ENCODE measurements around the gene CLSTN2. TPM values are rescaled to one million over a fixed set of nuclear protein-coding genes. Genes with fewer than 3 reads are reported as not detected.

Gene CLSTN2
- total RNA-seq, 1 donor from 2014 or later, result not detected

DNA sequence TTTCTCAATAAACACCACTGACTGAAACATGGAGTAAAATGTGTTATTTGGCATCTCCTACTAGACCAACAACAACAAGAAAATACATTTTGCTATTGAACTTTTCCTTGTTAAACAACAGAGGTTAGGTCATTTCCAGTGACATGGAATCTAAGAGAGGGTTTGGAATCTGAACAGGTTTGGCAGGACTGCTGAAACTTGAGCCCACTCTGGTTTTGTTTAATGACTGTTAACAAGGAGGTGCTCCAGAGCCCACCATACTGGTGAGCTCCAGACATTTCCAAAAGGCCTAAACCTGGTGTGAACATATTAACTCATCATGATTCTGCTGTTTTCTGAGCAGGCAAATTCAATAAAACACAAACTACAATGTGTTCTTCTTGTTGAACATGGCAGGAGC lies 412.2 kb downstream of the CLSTN2 start:
- Mint-ChIP-seq H3K27ac (no peak overlapping the region), H3K27me3 (peaks cover 5% of the 10 kb centered on the region), H3K4me3 (no peak overlapping the region), H3K36me3 (ENCODE audit: low read depth) (no peaks in the 10 kb centered on the region), H3K4me1 (no peaks in the 10 kb centered on the region), H3K9me3 (peaks cover 7% of the 10 kb centered on the region)
- intact Hi-C loops (cut with micrococcal nuclease), result no loop called here
- no peak for DNase-seq

GRCh38 chr3:140349938-140350337 lies 415.0 kb downstream of the CLSTN2 start:
- Mint-ChIP-seq H3K36me3 (ENCODE audit: low read depth) (no peaks in the 10 kb centered on the region), H3K27me3 (peaks cover 5% of the 10 kb centered on the region), H3K4me3 (no peak overlapping the region), H3K27ac (no peak overlapping the region), H3K4me1 (no peaks in the 10 kb centered on the region), H3K9me3 (peaks cover 7% of the 10 kb centered on the region)
- intact Hi-C loops (cut with micrococcal nuclease), result no loop called here
- DNase-seq, result no peak

GRCh38 chr3:140351466-140351865 lies 416.5 kb downstream of the CLSTN2 start:
- Mint-ChIP-seq H3K27ac (no peak overlapping the region), H3K9me3 (peaks cover 7% of the 10 kb centered on the region), H3K4me1 (no peaks in the 10 kb centered on the region), H3K4me3 (no peak overlapping the region), H3K36me3 (ENCODE audit: low read depth) (no peaks in the 10 kb centered on the region), H3K27me3 (peaks cover 7% of the 10 kb centered on the region)
- intact Hi-C loops (cut with micrococcal nuclease), result no loop called here
- DNase-seq, result no peak

- Mint-ChIP-seq H3K4me1 (no peaks in the 10 kb centered on the region), H3K4me3 (no peak overlapping the region), H3K9me3 (no peaks in the 10 kb centered on the region), H3K27ac (no peak overlapping the region), H3K27me3 (peaks cover 7% of the 10 kb centered on the region), H3K36me3 (ENCODE audit: low read depth) (no peaks in the 10 kb centered on the region)
- no peak for DNase-seq
- intact Hi-C loops (cut with micrococcal nuclease), result no loop called here
Observed at GRCh38 chr3:140355481-140355880, 420.5 kb downstream of the CLSTN2 start.

- Mint-ChIP-seq H3K4me3 (no peak overlapping the region), H3K27ac (no peak overlapping the region), H3K36me3 (ENCODE audit: low read depth) (no peaks in the 10 kb centered on the region), H3K9me3 (no peaks in the 10 kb centered on the region), H3K4me1 (no peaks in the 10 kb centered on the region), H3K27me3 (peaks cover 1% of the 10 kb centered on the region)
- no peak for DNase-seq
- intact Hi-C loops (cut with micrococcal nuclease), result no loop called here
Observed at GRCh38 chr3:140358686-140359085, 423.7 kb downstream of the CLSTN2 start.

DNA sequence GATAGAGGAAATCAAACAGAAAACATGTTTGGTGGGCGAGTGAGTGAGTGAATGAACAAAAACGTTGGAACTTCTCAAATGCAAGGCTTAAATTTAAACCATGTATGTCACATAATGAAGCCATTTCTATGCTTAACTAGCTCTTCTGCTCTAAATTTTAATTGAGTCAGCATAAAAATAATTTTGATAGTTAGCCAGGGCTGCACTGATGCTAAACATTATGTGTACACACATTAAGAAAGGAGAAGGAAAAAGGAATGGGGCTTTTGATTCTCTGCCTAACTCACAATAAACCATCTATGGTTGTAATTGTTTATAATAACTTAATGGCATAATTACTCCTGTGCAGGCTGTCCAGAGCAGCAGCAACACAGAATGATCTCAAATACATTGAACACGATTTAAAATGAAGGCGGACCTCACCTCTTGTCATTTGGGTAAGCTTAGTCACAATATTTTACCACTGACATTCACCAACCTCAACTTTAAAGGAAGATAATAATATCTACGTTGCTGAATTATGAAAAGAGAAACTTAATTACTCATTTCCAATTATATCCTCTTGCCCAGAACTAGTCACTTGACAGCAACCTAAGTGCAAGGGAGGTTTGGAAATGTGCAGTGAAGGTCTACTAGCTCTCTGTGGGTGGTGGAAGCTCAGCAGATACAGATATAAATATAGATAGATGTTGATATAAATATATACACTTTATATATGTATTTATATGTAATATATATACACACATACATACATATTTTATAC lies 424.4 kb downstream of the CLSTN2 start:
- Mint-ChIP-seq H3K4me1 (no peaks in the 10 kb centered on the region), H3K27ac (no peak overlapping the region), H3K27me3 (peaks cover 1% of the 10 kb centered on the region), H3K36me3 (ENCODE audit: low read depth) (no peaks in the 10 kb centered on the region), H3K4me3 (no peak overlapping the region), H3K9me3 (no peaks in the 10 kb centered on the region)
- intact Hi-C loops (cut with micrococcal nuclease), result no loop called here
- no peak for DNase-seq

DNA sequence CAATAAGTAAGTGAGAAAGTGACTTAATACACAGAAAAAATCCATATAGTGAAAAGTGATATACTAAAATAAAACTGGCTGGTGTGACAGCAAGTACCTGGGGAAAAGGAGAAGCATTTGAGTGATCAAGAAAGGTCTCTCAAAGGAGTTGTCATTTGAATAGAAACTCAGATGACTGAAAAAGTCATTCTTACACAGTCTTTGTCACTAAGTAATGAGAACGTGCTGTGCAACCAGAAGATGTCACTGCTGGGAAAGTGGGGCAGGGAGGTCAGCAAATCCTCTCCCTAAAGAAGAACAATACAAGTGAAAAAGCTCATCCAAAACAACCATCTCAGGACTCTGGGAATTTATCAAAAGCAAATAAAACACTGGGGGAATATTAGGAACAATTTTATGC lies 425.3 kb downstream of the CLSTN2 start:
- Mint-ChIP-seq H3K4me3 (no peak overlapping the region), H3K4me1 (no peaks in the 10 kb centered on the region), H3K27ac (no peak overlapping the region), H3K9me3 (no peaks in the 10 kb centered on the region), H3K27me3 (peaks cover under 1% of the 10 kb centered on the region), H3K36me3 (ENCODE audit: low read depth) (no peaks in the 10 kb centered on the region)
- no peak for DNase-seq
- intact Hi-C loops (cut with micrococcal nuclease), result no loop called here

GRCh38 chr3:140363801-140364200 lies 428.8 kb downstream of the CLSTN2 start:
- DNase-seq, result no peak
- no peak overlapping the region for H3K27ac Mint-ChIP-seq
- H3K27me3 Mint-ChIP-seq, result no peaks in the 10 kb centered on the region
- H3K4me3 Mint-ChIP-seq, result no peak overlapping the region
- H3K9me3 Mint-ChIP-seq, result no peaks in the 10 kb centered on the region
- intact Hi-C loops (cut with micrococcal nuclease), result no loop called here
- H3K4me1 Mint-ChIP-seq, result no peaks in the 10 kb centered on the region
- no peaks in the 10 kb centered on the region for H3K36me3 Mint-ChIP-seq (ENCODE audit: low read depth)

DNA sequence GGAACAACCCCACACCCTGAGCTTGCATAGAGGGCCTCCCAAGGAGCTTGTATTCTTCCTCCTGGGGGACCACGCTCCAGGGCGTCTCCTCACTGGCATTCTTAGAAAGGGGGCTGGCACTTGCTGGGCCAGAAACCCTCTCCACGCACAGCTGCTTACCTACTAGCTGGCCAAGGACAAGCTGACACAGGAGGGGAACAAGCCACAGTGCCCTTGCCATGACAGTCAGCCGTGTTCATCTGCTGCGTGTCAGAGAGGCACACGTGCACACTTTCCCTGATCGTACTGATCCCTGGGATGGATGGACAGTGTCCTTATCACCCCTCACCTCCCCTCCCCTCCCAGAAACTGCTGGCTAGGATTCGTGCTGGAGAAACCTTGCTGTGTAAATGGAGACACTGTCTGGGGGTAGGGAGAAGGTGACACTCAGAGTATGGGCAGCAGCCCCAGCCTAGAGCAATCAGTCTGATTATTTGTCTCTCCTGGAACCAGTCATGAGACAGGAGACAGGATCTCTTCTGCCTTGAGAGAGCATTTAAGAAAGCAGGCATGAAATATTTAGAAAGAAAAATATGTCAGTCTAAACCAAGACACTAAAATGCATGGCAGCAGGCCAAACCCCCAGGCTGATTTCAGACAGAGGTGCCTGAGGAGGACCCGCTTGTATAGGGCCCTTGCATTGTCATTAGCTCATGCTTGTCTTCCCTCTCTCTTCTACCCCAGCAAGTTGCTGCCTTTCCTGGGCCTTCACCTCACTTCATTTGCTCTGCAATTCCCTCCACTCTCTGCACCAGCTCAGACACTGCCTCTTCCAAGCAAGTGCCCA lies 431.1 kb downstream of the CLSTN2 start:
- no peak for DNase-seq
- no peak overlapping the region for H3K27ac Mint-ChIP-seq
- H3K4me3 Mint-ChIP-seq, result no peak overlapping the region
- intact Hi-C loops (cut with micrococcal nuclease), result no loop called here
- no peaks in the 10 kb centered on the region for H3K9me3 Mint-ChIP-seq
- H3K36me3 Mint-ChIP-seq (ENCODE audit: low read depth), result no peaks in the 10 kb centered on the region
- H3K27me3 Mint-ChIP-seq, result no peaks in the 10 kb centered on the region
- no peaks in the 10 kb centered on the region for H3K4me1 Mint-ChIP-seq

GRCh38 chr3:140368223-140368811 lies 433.3 kb downstream of the CLSTN2 start:
- Mint-ChIP-seq H3K27ac (no peak overlapping the region), H3K36me3 (ENCODE audit: low read depth) (no peaks in the 10 kb centered on the region), H3K27me3 (no peaks in the 10 kb centered on the region), H3K4me3 (no peak overlapping the region), H3K9me3 (no peaks in the 10 kb centered on the region), H3K4me1 (no peaks in the 10 kb centered on the region)
- no peak for DNase-seq
- intact Hi-C loops (cut with micrococcal nuclease), result no loop called here

DNA sequence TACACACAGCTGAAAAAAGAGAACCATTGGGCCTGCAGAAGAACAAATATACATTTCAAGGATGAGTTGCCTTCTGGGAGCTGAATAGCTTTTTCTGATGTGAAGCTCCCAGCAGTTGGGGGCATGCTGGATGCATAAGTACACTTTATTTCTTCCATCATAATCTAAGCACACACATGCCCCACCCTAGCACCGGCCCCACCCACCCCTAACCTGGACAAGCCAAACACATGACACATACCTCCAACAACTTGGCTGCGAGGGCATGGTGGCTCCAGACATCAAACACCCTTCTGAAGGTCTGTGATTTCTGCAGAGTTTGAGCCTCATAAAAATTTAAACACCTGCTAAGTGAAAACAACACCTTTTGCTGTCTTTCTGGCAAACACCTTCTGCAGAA lies 435.7 kb downstream of the CLSTN2 start:
- H3K9me3 Mint-ChIP-seq, result no peaks in the 10 kb centered on the region
- no peak overlapping the region for H3K4me3 Mint-ChIP-seq
- no peak overlapping the region for H3K27ac Mint-ChIP-seq
- no peaks in the 10 kb centered on the region for H3K27me3 Mint-ChIP-seq
- intact Hi-C loops (cut with micrococcal nuclease), result no loop called here
- H3K36me3 Mint-ChIP-seq (ENCODE audit: low read depth), result no peaks in the 10 kb centered on the region
- no peak for DNase-seq
- H3K4me1 Mint-ChIP-seq, result no peaks in the 10 kb centered on the region

- Mint-ChIP-seq H3K4me3 (no peak overlapping the region), H3K36me3 (ENCODE audit: low read depth) (no peaks in the 10 kb centered on the region), H3K4me1 (no peaks in the 10 kb centered on the region), H3K27me3 (no peaks in the 10 kb centered on the region), H3K9me3 (no peaks in the 10 kb centered on the region), H3K27ac (no peak overlapping the region)
- intact Hi-C loops (cut with micrococcal nuclease), result no loop called here
- DNase-seq, result no peak
Observed at GRCh38 chr3:140373234-140373633, 438.2 kb downstream of the CLSTN2 start.

GRCh38 chr3:140375002-140375401 lies 440.0 kb downstream of the CLSTN2 start:
- H3K36me3 Mint-ChIP-seq (ENCODE audit: low read depth), result no peaks in the 10 kb centered on the region
- no peaks in the 10 kb centered on the region for H3K27me3 Mint-ChIP-seq
- H3K9me3 Mint-ChIP-seq, result no peaks in the 10 kb centered on the region
- no peaks in the 10 kb centered on the region for H3K4me1 Mint-ChIP-seq
- no peak for DNase-seq
- H3K27ac Mint-ChIP-seq, result no peak overlapping the region
- intact Hi-C loops (cut with micrococcal nuclease), result no loop called here
- no peak overlapping the region for H3K4me3 Mint-ChIP-seq

DNA sequence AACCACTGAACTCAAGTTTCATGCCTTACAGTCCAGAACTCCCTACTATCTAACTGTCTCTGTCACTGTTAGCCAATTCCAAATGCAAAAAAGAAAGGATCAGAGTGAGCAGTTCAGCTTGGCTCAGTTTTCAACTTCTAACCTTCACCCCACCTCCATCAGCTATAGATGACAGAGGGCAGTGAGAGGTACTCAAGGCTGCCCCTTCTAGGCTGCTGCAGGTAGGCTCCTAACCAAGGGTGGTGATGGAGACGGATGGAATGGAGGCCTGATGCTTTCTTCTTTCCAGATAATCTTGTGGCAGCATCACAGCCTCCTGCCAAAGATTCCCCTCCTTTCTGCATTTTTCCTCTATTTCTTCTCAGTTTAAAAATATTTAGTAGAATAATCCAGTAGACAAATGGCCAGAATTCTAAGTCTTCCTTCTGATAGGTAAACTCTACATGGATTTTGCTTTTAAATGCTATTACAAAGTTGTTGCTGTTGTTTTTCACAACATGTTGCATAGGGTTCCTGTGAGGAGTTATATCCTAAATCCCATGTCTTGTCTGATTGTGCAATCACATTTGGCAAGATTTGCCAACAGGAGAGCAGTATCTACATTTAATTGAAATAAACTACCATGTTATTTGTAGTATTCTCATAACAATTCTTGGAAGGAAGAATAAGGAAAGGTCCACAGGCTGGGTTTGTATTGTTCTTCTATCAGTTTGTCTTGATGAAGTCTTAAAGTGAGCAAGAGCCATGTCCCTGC lies 441.3 kb downstream of the CLSTN2 start:
- Mint-ChIP-seq H3K4me3 (no peak overlapping the region), H3K27ac (no peak overlapping the region), H3K4me1 (no peaks in the 10 kb centered on the region), H3K36me3 (ENCODE audit: low read depth) (no peaks in the 10 kb centered on the region), H3K27me3 (no peaks in the 10 kb centered on the region), H3K9me3 (no peaks in the 10 kb centered on the region)
- intact Hi-C loops (cut with micrococcal nuclease), result no loop called here
- DNase-seq, result no peak
